ENCODE data around the gene FAM32A. TPM values are rescaled to one million over a fixed set of nuclear protein-coding genes. Genes with fewer than 3 reads are reported as not detected.

The FAM32A gene
- total and polyA plus RNA-seq, 9 donors, result 37.9 to 68.6 (median 46.5) TPM

GRCh38 chr19:16213076-16213475 lies 27.9 kb downstream of the FAM32A start:
- TF ChIP-seq CTCF (IDR thresholded peaks at IDR 0.05), result no peak
- no peak for TF ChIP-seq POLR2A (IDR thresholded peaks at IDR 0.05)
- no peak for TF ChIP-seq EP300 (IDR thresholded peaks at IDR 0.05)
- H3K36me3 ChIP-seq, result no peaks in the 10 kb centered on the region
- intact Hi-C loops (cut with DNase I), result no loop called here

GRCh38 chr19:16216744-16217670 lies 31.8 kb downstream of the FAM32A start:
- DNase-seq, result no peak
- Histone ChIP-seq H3K36me3 (no peaks in the 10 kb centered on the region), H3K4me1 (ENCODE audit: insufficient read depth) (no peaks in the 10 kb centered on the region), H3K9me3 (peaks cover 0 to 12% of the 10 kb centered on the region in 2 donors), H3K27ac (no peak overlapping the region), H3K4me3 (no peak overlapping the region), H3K27me3 (no peaks in the 10 kb centered on the region)
- TF ChIP-seq POLR2A (IDR thresholded peaks at IDR 0.05), result no peak
- TF ChIP-seq CTCF (IDR thresholded peaks at IDR 0.05), result no peak
- no peak for TF ChIP-seq EP300 (IDR thresholded peaks at IDR 0.05)
- 91 to 94% (median 92%) methylated on average over 13 of the region's 13 CpGs for WGBS, 3 donors
- intact Hi-C loops (cut with DNase I), result no loop called here

More at GRCh38 chr19:16213076-16213475, 27.9 kb downstream of the FAM32A start:
- no peak for DNase-seq
- Histone ChIP-seq H3K27me3 (no peaks in the 10 kb centered on the region), H3K9me3 (peaks cover 0 to 4% of the 10 kb centered on the region in 2 donors), H3K4me3 (no peak overlapping the region), H3K27ac (no peak overlapping the region), H3K4me1 (ENCODE audit: insufficient read depth) (no peaks in the 10 kb centered on the region)

- no peak for DNase-seq
- no peaks in the 10 kb centered on the region for H3K27me3 ChIP-seq
- no peaks in the 10 kb centered on the region for H3K36me3 ChIP-seq
- intact Hi-C loops (cut with DNase I), result no loop called here
- 92 to 97% (median 94%) methylated on average over 16 of the region's 16 CpGs for WGBS, 3 donors
- no peaks in the 10 kb centered on the region for H3K4me1 ChIP-seq (ENCODE audit: insufficient read depth)
- no peak overlapping the region for H3K4me3 ChIP-seq
- peaks cover 0 to 12% of the 10 kb centered on the region in 2 donors for H3K9me3 ChIP-seq
- H3K27ac ChIP-seq, result no peak overlapping the region
- TF ChIP-seq CTCF (IDR thresholded peaks at IDR 0.05) (no peak), POLR2A (IDR thresholded peaks at IDR 0.05) (no peak), EP300 (IDR thresholded peaks at IDR 0.05) (no peak)
Observed at GRCh38 chr19:16217716-16218451, 32.7 kb downstream of the FAM32A start.

GRCh38 chr19:16218851-16219250 lies 33.6 kb downstream of the FAM32A start:
- Histone ChIP-seq H3K4me1 (ENCODE audit: insufficient read depth) (no peaks in the 10 kb centered on the region), H3K27ac (no peak overlapping the region), H3K4me3 (no peak overlapping the region), H3K9me3 (peaks cover 0 to 12% of the 10 kb centered on the region in 2 donors), H3K27me3 (no peaks in the 10 kb centered on the region), H3K36me3 (no peaks in the 10 kb centered on the region)
- TF ChIP-seq CTCF (IDR thresholded peaks at IDR 0.05), result no peak
- no peak for TF ChIP-seq POLR2A (IDR thresholded peaks at IDR 0.05)
- TF ChIP-seq EP300 (IDR thresholded peaks at IDR 0.05), result no peak
- WGBS, 3 donors, result 93 to 98% (median 95%) methylated on average over 2 of the region's 2 CpGs
- intact Hi-C loops (cut with DNase I), result no loop called here
- DNase-seq, result no peak

Data from ovary (tissue), 9 donors.